WTC11 (cell line): ENCODE results near the gene C15orf39. TPM values are rescaled to one million over a fixed set of nuclear protein-coding genes. Genes with fewer than 3 reads are reported as not detected.

ENCODE experiments used
- ATAC-seq: fragments of 200-7000 bp; cut with Tn5 transposase; 2 replicates; pipeline ENCODE4 v1.10.0; 2021; ENCODE audit warnings: mild to moderate bottlenecking, moderate library complexity
- CTCF ChIA-PET: fragments of 300-600 bp; sonication (Branson Sonifier 250); formaldehyde crosslinking; loops from one replicate; lab custom pipeline; 2021; ENCODE audit warnings: antibody characterized with exemption; lab: Charles Lee
- POLR2A ChIA-PET: fragments of 350-600 bp; sonication (Branson Sonifier 250); formaldehyde crosslinking; loops from one replicate; lab custom pipeline; 2021; ENCODE audit warnings: antibody characterized with exemption; lab: Charles Lee
- DNase-seq: peaks from one replicate; pipeline ENCODE4 v3.0.0; 2021; ENCODE audit warnings: low spot score
- H3K27ac Mint-ChIP-seq: 2 replicates; pipeline ENCODE4 v1.8.0; 2021; ENCODE audit warnings: mixed read lengths
- H3K27me3 Mint-ChIP-seq: 2 replicates; pipeline ENCODE4 v1.8.0; 2021; ENCODE audit warnings: low read depth, mild to moderate bottlenecking, moderate library complexity, mixed read lengths
- H3K36me3 Mint-ChIP-seq: 2 replicates; pipeline ENCODE4 v1.8.0; 2021; ENCODE audit warnings: mixed read lengths
- H3K4me1 Mint-ChIP-seq: 2 replicates; pipeline ENCODE4 v1.8.0; 2022; ENCODE audit warnings: mixed read lengths
- H3K4me3 Mint-ChIP-seq: 2 replicates; pipeline ENCODE4 v1.8.0; 2021; ENCODE audit warnings: mild to moderate bottlenecking, moderate library complexity, mixed read lengths
- H3K9me3 Mint-ChIP-seq: 2 replicates; pipeline ENCODE4 v1.8.0; 2021; ENCODE audit warnings: mixed read lengths
- CDX4 ChIP-seq: fragments of 250-450 bp; sonication (Bioruptor Pico); IDR thresholded peaks from 2 replicates; pipeline ENCODE4 v1.9.0; 2021; ENCODE audit warnings: moderate library complexity, mild to moderate bottlenecking, inconsistent platforms, borderline replicate concordance
- CREM ChIP-seq: sonication (generic); formaldehyde crosslinking; IDR thresholded peaks from 2 replicates; pipeline ENCODE4 v1.8.1; 2022; ENCODE audit warnings: mild to moderate bottlenecking, missing genetic modification reagents, moderate library complexity
- CTCF ChIP-seq: fragments of 200-600 bp; IDR thresholded peaks from 2 replicates; pipeline ENCODE4 v1.8.0; 2022; ENCODE audit warnings: antibody characterized with exemption
- ESRRA ChIP-seq: sonication (generic); formaldehyde crosslinking; IDR thresholded peaks from 2 replicates; pipeline ENCODE4 v1.8.1; 2022; ENCODE audit warnings: mild to moderate bottlenecking, missing genetic modification reagents, borderline replicate concordance
- KAT7 ChIP-seq: sonication (generic); formaldehyde crosslinking; IDR thresholded peaks from 2 replicates; pipeline ENCODE4 v1.8.1; 2023; ENCODE audit warnings: missing genetic modification reagents, mild to moderate bottlenecking, borderline replicate concordance
- MYBL2 ChIP-seq: sonication (generic); formaldehyde crosslinking; IDR thresholded peaks from 2 replicates; pipeline ENCODE4 v1.8.1; 2023; ENCODE audit warnings: mild to moderate bottlenecking, moderate library complexity, missing genetic modification reagents
- NFATC4 ChIP-seq: fragments of 250-450 bp; sonication (Bioruptor Pico); IDR thresholded peaks from 2 replicates; pipeline ENCODE4 v1.9.0; 2021; ENCODE audit warnings: mild to moderate bottlenecking
- NFE2L1 ChIP-seq: sonication (generic); formaldehyde crosslinking; IDR thresholded peaks from 2 replicates; pipeline ENCODE4 v1.8.1; 2023; ENCODE audit warnings: missing genetic modification reagents
- NR3C1 ChIP-seq: sonication (generic); formaldehyde crosslinking; conservative IDR thresholded peaks from 2 replicates; pipeline ENCODE4 v1.8.1; 2023; ENCODE audit warnings: low read depth, mild to moderate bottlenecking, missing genetic modification reagents
- PRRX2 ChIP-seq: fragments of 250-450 bp; sonication (Bioruptor Pico); IDR thresholded peaks from 2 replicates; pipeline ENCODE4 v1.8.0; 2021; ENCODE audit warnings: mild to moderate bottlenecking
- TEAD4 ChIP-seq: sonication (generic); formaldehyde crosslinking; IDR thresholded peaks from 2 replicates; pipeline ENCODE4 v1.8.0; 2022; ENCODE audit warnings: mild to moderate bottlenecking, missing genetic modification reagents
- ZNF219 ChIP-seq: sonication (generic); formaldehyde crosslinking; IDR thresholded peaks from 2 replicates; pipeline ENCODE4 v1.8.0; 2023; ENCODE audit warnings: missing genetic modification reagents, mild to moderate bottlenecking, borderline replicate concordance
- ZNF532 ChIP-seq: fragments of 250-450 bp; sonication (Bioruptor Pico); IDR thresholded peaks from 2 replicates; pipeline ENCODE4 v1.9.0; 2021; ENCODE audit warnings: mild to moderate bottlenecking, borderline replicate concordance
- ZNF671 ChIP-seq: fragments of 250-450 bp; sonication (Bioruptor Pico); IDR thresholded peaks from 2 replicates; pipeline ENCODE4 v1.8.0; 2021; ENCODE audit warnings: mild to moderate bottlenecking
- total RNA-seq: library from RNA; stranded (reverse); gene quantifications from 3 replicates; pipeline ENCODE4 v1.2.3, GENCODE V29; 2021
- TF ChIP-seq, protein P1 (sequence below): fragments of 250-450 bp; sonication (Bioruptor Pico); IDR thresholded peaks from 2 replicates; pipeline ENCODE4 v2.1.2; 2022; ENCODE audit warnings: mild to moderate bottlenecking, moderate library complexity
- TF ChIP-seq, protein P2 (sequence below): sonication (generic); formaldehyde crosslinking; conservative IDR thresholded peaks from 2 replicates; pipeline ENCODE4 v1.8.1; 2022; ENCODE audit warnings: mild to moderate bottlenecking, missing genetic modification reagents
- TF ChIP-seq, protein P3 (sequence below): sonication (generic); formaldehyde crosslinking; conservative IDR thresholded peaks from 2 replicates; pipeline ENCODE4 v1.8.1; 2023; ENCODE audit warnings: mild to moderate bottlenecking, low read depth, missing genetic modification reagents, moderate library complexity
- TF ChIP-seq, protein P4 (sequence below): sonication (generic); formaldehyde crosslinking; IDR thresholded peaks from 2 replicates; pipeline ENCODE4 v1.8.0; 2023; ENCODE audit warnings: missing genetic modification reagents, mild to moderate bottlenecking, borderline replicate concordance

Gene C15orf39
- total RNA-seq, 1 experiment from 2014 or later, result 52.8 TPM

GRCh38 chr15:75229191-75230015 is 27.7 kb downstream of the C15orf39 start:
- DNase-seq, result no peak
- Mint-ChIP-seq H3K36me3 (no peaks in the 10 kb centered on the region), H3K4me3 (no peak overlapping the region), H3K27ac (no peak overlapping the region), H3K4me1 (peaks cover 11% of the 10 kb centered on the region), H3K27me3 (peaks cover 38% of the 10 kb centered on the region), H3K9me3 (no peaks in the 10 kb centered on the region)
- ChIA-PET CTCF (interaction anchor here (3.4 kb wide), 1 partner anchor 79 kb away, joined by 17 read pairs; no protein-coding TSS in a partner anchor), POLR2A (no interaction called here)
- TF ChIP-seq, protein P1, sequence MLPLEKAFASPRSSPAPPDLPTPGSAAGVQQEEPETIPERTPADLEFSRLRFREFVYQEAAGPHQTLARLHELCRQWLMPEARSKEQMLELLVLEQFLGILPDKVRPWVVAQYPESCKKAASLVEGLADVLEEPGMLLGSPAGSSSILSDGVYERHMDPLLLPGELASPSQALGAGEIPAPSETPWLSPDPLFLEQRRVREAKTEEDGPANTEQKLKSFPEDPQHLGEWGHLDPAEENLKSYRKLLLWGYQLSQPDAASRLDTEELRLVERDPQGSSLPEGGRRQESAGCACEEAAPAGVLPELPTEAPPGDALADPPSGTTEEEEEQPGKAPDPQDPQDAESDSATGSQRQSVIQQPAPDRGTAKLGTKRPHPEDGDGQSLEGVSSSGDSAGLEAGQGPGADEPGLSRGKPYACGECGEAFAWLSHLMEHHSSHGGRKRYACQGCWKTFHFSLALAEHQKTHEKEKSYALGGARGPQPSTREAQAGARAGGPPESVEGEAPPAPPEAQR (CRISPR knock-in tag), result no peak
- TF ChIP-seq CTCF, result no peak
- TF ChIP-seq, protein P2, sequence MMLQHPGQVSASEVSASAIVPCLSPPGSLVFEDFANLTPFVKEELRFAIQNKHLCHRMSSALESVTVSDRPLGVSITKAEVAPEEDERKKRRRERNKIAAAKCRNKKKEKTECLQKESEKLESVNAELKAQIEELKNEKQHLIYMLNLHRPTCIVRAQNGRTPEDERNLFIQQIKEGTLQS (CRISPR knock-in tag), result no peak
- no peak for TF ChIP-seq NR3C1 (CRISPR knock-in tag)
- TF ChIP-seq, protein P3, sequence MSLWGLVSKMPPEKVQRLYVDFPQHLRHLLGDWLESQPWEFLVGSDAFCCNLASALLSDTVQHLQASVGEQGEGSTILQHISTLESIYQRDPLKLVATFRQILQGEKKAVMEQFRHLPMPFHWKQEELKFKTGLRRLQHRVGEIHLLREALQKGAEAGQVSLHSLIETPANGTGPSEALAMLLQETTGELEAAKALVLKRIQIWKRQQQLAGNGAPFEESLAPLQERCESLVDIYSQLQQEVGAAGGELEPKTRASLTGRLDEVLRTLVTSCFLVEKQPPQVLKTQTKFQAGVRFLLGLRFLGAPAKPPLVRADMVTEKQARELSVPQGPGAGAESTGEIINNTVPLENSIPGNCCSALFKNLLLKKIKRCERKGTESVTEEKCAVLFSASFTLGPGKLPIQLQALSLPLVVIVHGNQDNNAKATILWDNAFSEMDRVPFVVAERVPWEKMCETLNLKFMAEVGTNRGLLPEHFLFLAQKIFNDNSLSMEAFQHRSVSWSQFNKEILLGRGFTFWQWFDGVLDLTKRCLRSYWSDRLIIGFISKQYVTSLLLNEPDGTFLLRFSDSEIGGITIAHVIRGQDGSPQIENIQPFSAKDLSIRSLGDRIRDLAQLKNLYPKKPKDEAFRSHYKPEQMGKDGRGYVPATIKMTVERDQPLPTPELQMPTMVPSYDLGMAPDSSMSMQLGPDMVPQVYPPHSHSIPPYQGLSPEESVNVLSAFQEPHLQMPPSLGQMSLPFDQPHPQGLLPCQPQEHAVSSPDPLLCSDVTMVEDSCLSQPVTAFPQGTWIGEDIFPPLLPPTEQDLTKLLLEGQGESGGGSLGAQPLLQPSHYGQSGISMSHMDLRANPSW (CRISPR knock-in tag), result no peak
- TF ChIP-seq NFATC4 (CRISPR knock-in tag), result no peak
- no peak for TF ChIP-seq ZNF671
- no peak for TF ChIP-seq KAT7 (CRISPR knock-in tag)
- no peak for TF ChIP-seq MYBL2 (CRISPR knock-in tag)
- TF ChIP-seq PRRX2 (CRISPR knock-in tag), result no peak
- TF ChIP-seq, protein P4, sequence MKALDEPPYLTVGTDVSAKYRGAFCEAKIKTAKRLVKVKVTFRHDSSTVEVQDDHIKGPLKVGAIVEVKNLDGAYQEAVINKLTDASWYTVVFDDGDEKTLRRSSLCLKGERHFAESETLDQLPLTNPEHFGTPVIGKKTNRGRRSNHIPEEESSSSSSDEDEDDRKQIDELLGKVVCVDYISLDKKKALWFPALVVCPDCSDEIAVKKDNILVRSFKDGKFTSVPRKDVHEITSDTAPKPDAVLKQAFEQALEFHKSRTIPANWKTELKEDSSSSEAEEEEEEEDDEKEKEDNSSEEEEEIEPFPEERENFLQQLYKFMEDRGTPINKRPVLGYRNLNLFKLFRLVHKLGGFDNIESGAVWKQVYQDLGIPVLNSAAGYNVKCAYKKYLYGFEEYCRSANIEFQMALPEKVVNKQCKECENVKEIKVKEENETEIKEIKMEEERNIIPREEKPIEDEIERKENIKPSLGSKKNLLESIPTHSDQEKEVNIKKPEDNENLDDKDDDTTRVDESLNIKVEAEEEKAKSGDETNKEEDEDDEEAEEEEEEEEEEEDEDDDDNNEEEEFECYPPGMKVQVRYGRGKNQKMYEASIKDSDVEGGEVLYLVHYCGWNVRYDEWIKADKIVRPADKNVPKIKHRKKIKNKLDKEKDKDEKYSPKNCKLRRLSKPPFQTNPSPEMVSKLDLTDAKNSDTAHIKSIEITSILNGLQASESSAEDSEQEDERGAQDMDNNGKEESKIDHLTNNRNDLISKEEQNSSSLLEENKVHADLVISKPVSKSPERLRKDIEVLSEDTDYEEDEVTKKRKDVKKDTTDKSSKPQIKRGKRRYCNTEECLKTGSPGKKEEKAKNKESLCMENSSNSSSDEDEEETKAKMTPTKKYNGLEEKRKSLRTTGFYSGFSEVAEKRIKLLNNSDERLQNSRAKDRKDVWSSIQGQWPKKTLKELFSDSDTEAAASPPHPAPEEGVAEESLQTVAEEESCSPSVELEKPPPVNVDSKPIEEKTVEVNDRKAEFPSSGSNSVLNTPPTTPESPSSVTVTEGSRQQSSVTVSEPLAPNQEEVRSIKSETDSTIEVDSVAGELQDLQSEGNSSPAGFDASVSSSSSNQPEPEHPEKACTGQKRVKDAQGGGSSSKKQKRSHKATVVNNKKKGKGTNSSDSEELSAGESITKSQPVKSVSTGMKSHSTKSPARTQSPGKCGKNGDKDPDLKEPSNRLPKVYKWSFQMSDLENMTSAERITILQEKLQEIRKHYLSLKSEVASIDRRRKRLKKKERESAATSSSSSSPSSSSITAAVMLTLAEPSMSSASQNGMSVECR (CRISPR knock-in tag), result no peak
- no peak for ATAC-seq

GRCh38 chr15:75230016-75230343 is 28.3 kb downstream of the C15orf39 start:
- no peak for DNase-seq
- Mint-ChIP-seq H3K27me3 (peaks cover 32% of the 10 kb centered on the region), H3K9me3 (no peaks in the 10 kb centered on the region), H3K4me3 (no peak overlapping the region), H3K36me3 (no peaks in the 10 kb centered on the region), H3K27ac (no peak overlapping the region), H3K4me1 (peaks cover 11% of the 10 kb centered on the region)
- ATAC-seq, result no peak
- CTCF ChIA-PET, result interaction anchor here (3.4 kb wide), 1 partner anchor 78 kb away, joined by 17 read pairs; no protein-coding TSS in a partner anchor
- POLR2A ChIA-PET, result no interaction called here
- TF ChIP-seq ZNF219 (CRISPR knock-in tag), result no peak
- no peak for TF ChIP-seq CDX4 (CRISPR knock-in tag)
- no peak for TF ChIP-seq NFE2L1 (CRISPR knock-in tag)
- no peak for TF ChIP-seq ZNF532 (CRISPR knock-in tag)
- TF ChIP-seq ESRRA, result no peak
- no peak for TF ChIP-seq TEAD4 (CRISPR knock-in tag)
- TF ChIP-seq CREM, result no peak
